Heart left ventricle (tissue), 13 donors: Measurements from ENCODE around the gene WDR17.

ENCODE experiments used
- POLR2A ChIP-seq, 2 donors: fragments of 450-650 bp; IDR thresholded peaks; one replicate each; pipeline ENCODE4 v1.6.1; 2017; ENCODE audit warnings: antibody characterized with exemption in 2 of 2, mild to moderate bottlenecking in 2 of 2, moderate library complexity in 2 of 2
- TF ChIP-seq, protein P1 (sequence below), 12 donors: fragments of 200-600 bp; sonication (generic) in 4 of 12; IDR thresholded peaks; one replicate each; pipeline versions ENCODE4 v1.5.0 to v1.8.0; 2018 to 2022; ENCODE audit warnings: antibody characterized with exemption in 12 of 12, mild to moderate bottlenecking in 5 of 12
- donor health status: ischemic (EF 13 %, LVEDD 7.1; RV severe dilation, severe dysfunction).
- donor health status: DM: no; HTN: yes; CAD: no.
- donor health status: DM: no; HTN: no; CAD: no.
- donor health status: ischemic (EF 25% LVEDD 6.9; RV normal size, moderate dysfunction).
- donor health status: ischemic (EF 25% LVEDD 5.7; RV mildly dilated, moderate dysfunction).
- donor health status: ischemic (EF 35%, LVEDD 5.7; RV mildly dilated, moderate dysfunction).
- donor health status: nonischemic (EF 11% LVEDD 7.7; RV severe dilation, severe dysfunction).
- donor health status: DM: yes; HTN: yes; CAD: no.
- donor health status: PGD.
- donor health status: ischemic (EF 29% LVEDD 5.4; RV normal size, mild dysfunction).
- donor health status: nonischemic (EF 23%, LVEDD 6.1; RV moderate dilation, normal function).

DNA sequence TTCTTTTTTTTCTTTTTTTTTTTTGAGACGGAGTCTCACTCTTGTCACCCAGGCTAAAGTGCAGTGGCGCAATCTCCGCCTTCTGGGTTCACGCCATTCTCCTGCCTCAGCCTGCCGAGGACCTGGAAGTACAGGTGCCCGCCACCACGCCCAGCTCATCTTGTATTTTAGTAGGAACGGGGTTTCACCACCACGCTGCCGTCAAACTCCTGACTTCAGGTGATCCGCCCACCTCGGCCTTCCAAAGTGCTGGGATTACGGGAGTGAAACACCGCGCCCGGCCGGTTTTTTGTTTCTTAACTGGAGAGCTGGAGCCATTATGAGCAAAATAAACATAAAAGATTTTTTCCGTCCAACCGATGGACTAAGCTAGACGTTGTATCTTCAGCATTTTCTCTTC, 1.9 kb upstream of the WDR17 start:
- TF ChIP-seq POLR2A (IDR thresholded peaks at IDR 0.05): no peak
- TF ChIP-seq, protein P1, sequence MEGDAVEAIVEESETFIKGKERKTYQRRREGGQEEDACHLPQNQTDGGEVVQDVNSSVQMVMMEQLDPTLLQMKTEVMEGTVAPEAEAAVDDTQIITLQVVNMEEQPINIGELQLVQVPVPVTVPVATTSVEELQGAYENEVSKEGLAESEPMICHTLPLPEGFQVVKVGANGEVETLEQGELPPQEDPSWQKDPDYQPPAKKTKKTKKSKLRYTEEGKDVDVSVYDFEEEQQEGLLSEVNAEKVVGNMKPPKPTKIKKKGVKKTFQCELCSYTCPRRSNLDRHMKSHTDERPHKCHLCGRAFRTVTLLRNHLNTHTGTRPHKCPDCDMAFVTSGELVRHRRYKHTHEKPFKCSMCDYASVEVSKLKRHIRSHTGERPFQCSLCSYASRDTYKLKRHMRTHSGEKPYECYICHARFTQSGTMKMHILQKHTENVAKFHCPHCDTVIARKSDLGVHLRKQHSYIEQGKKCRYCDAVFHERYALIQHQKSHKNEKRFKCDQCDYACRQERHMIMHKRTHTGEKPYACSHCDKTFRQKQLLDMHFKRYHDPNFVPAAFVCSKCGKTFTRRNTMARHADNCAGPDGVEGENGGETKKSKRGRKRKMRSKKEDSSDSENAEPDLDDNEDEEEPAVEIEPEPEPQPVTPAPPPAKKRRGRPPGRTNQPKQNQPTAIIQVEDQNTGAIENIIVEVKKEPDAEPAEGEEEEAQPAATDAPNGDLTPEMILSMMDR (IDR thresholded peaks at IDR 0.05): no peak
